K562 (cell line): ENCODE measurements around the gene IKBKG. TPM values are rescaled to one million over a fixed set of nuclear protein-coding genes. Genes with fewer than 3 reads are reported as not detected.

Source experiments
- ATAC-seq: fragments of 200-7000 bp; cut with Tn5 transposase; 3 replicates; pipeline ENCODE4 v1.9.1; 2020; ENCODE audit warnings: moderate library complexity
- BruUV-seq: library from RNA; stranded (reverse); fragments of 400-500 nt; replicated peaks from 2 replicates; lab custom pipeline; 2021; lab: Mats Ljungman, UMichigan
- CTCF ChIA-PET: fragments of 300-600 bp; formaldehyde crosslinking; extraction: SDS; loops from one replicate; lab custom pipeline; 2021; ENCODE audit warnings: low intra/inter-chr PET ratio; lab: Yijun Ruan, JAX
- POLR2A ChIA-PET: fragments of 300-600, 350-650 bp; sonication (Branson Sonifier 250); formaldehyde crosslinking; extraction: SDS; loops from one replicate; lab custom pipeline; 2021; ENCODE audit warnings: antibody characterized with exemption, inconsistent platforms; lab: Yijun Ruan, JAX
- DNase-seq, 4 experiments: peaks; one replicate each; pipeline versions ENCODE4 v3.0.0 to v3.0.0-alpha.2; 2011 to 2018; ENCODE audit warnings: low spot score in 3 of 4, mixed read lengths in 3 of 4; ENCODE audit errors: extremely low read depth in 1 of 4
- FAIRE-seq: peaks from 2 replicates; lab custom pipeline; 2011; peaks lifted over from hg19 to GRCh38; lab: Jason Lieb, UNC
- H2AFZ ChIP-seq: 2 replicates; pipeline ENCODE4 v1.6.0; 2011; ENCODE audit warnings: low read depth, low read length, control low read depth, inconsistent platforms
- H3K27ac ChIP-seq: fragments of 200-600 bp; 3 replicates; pipeline ENCODE4 v1.8.0; 2011; ENCODE audit warnings: low read depth, mild to moderate bottlenecking, control low read depth, inconsistent platforms, low read length, moderate library complexity, mixed read lengths; ENCODE audit errors: extremely low read depth
- H3K27me3 ChIP-seq, 2 experiments: fragments of 300-600 bp in 1 of 2; 2 replicates in 1 of 2; 3 replicates in 1 of 2; pipeline versions ENCODE4 v1.6.0 to v1.8.0; 2011; ENCODE audit warnings: inconsistent platforms in 2 of 2, low read length in 2 of 2, mild to moderate bottlenecking in 1 of 2, mixed read lengths in 1 of 2, moderate library complexity in 1 of 2; ENCODE audit not compliant: control insufficient read depth in 2 of 2, insufficient read depth in 2 of 2
- H3K36me3 ChIP-seq: fragments of 300-600 bp; 3 replicates; pipeline ENCODE4 v1.8.0; 2011; ENCODE audit warnings: mild to moderate bottlenecking, low read length, inconsistent platforms; ENCODE audit not compliant: control insufficient read depth, insufficient read depth
- H3K4me1 ChIP-seq, 2 experiments: fragments of 200-600 bp in 1 of 2; replicated peaks in 1 of 2; 2 replicates in 1 of 2; 3 replicates in 1 of 2; pipeline versions ENCODE4 v1.5.1 to v1.8.0; 2011; ENCODE audit warnings: inconsistent platforms in 2 of 2, low read length in 2 of 2, mild to moderate bottlenecking in 1 of 2, mixed read lengths in 1 of 2, moderate library complexity in 1 of 2; ENCODE audit not compliant: control insufficient read depth in 2 of 2, insufficient read depth in 2 of 2
- H3K4me2 ChIP-seq: 2 replicates; pipeline ENCODE4 v1.6.1; 2011; ENCODE audit warnings: low read length, control low read depth, inconsistent platforms, mixed read lengths; ENCODE audit not compliant: insufficient read depth
- H3K4me3 ChIP-seq: fragments of 200-600 bp; sonication (generic), shearing (Covaris generic); 2 replicates; pipeline ENCODE4 v1.5.1; 2016; ENCODE audit warnings: control low read depth, inconsistent platforms
- H3K79me2 ChIP-seq: fragments of 200-600 bp; 3 replicates; pipeline ENCODE4 v1.8.0; 2011; ENCODE audit warnings: low read length, inconsistent platforms; ENCODE audit not compliant: control insufficient read depth, insufficient read depth
- H3K9ac ChIP-seq, 2 experiments: 2 replicates each; pipeline versions ENCODE4 v1.6.0 to v1.6.1; 2011; ENCODE audit warnings: low read depth in 2 of 2, low read length in 2 of 2, control low read depth in 1 of 2, inconsistent platforms in 1 of 2, mild to moderate bottlenecking in 1 of 2, mixed read lengths in 1 of 2; ENCODE audit not compliant: insufficient read depth in 1 of 2
- H3K9me1 ChIP-seq: one replicate; pipeline ENCODE4 v1.6.0; 2011; ENCODE audit warnings: inconsistent platforms, mild to moderate bottlenecking, low read length, moderate library complexity; ENCODE audit not compliant: control insufficient read depth, insufficient read depth
- H3K9me3 ChIP-seq: replicated peaks from 2 replicates; pipeline ENCODE4 v1.5.1; 2011; ENCODE audit warnings: low read depth, low read length, inconsistent platforms; ENCODE audit not compliant: control insufficient read depth, insufficient read depth
- H4K20me1 ChIP-seq: replicated peaks from 2 replicates; pipeline ENCODE4 v1.6.1; 2011; ENCODE audit warnings: low read length, inconsistent platforms, mixed read lengths; ENCODE audit not compliant: control insufficient read depth, insufficient read depth
- DMBX1 ChIP-seq: fragments of 250-450 bp; sonication (Bioruptor Pico); IDR thresholded peaks from 2 replicates; pipeline ENCODE4 v1.8.0; 2022; ENCODE audit warnings: inconsistent platforms, mild to moderate bottlenecking, moderate library complexity, borderline replicate concordance
- HIVEP1 ChIP-seq: fragments of 250-450 bp; sonication (Bioruptor Pico); IDR thresholded peaks from 2 replicates; pipeline ENCODE4 v1.4.0; 2020; ENCODE audit warnings: mild to moderate bottlenecking
- MCM3 ChIP-seq: fragments of 450-650 bp; IDR thresholded peaks from 2 replicates; pipeline ENCODE4 v1.6.1; 2016
- MIER1 ChIP-seq: fragments of 450-650 bp; IDR thresholded peaks from 2 replicates; pipeline ENCODE4 v1.6.1; 2016; ENCODE audit warnings: antibody characterized with exemption, mild to moderate bottlenecking, low read depth
- RFX1 ChIP-seq: fragments of 450-650 bp; IDR thresholded peaks from 2 replicates; pipeline ENCODE4 v1.6.1; 2016; ENCODE audit warnings: mild to moderate bottlenecking, moderate library complexity
- U2AF1 ChIP-seq: fragments of 200-400 bp; formaldehyde crosslinking; optimal IDR thresholded peaks from 2 replicates; pipeline ENCODE3; 2017; ENCODE audit warnings: mild to moderate bottlenecking, low read depth, low read length, moderate library complexity
- WGBS: fragments of 100-300 bp; shearing (Covaris generic); methylation state at CpG from one replicate; pipeline ENCODE4 v1.1.6; 2016; ENCODE audit warnings: low coverage, mixed read lengths; ENCODE audit not compliant: insufficient coverage; ENCODE audit errors: missing lambda C conversion rate; 5-methylcytosine and 5-hydroxymethylcytosine counted together
- in situ Hi-C: fragments of 300-500 bp; cut with MboI; formaldehyde crosslinking; loops from 4 replicates; pipeline ENCODE4 v1.15.0; 2018; ENCODE audit warnings: inconsistent platforms, mixed read lengths
- intact Hi-C: fragments of 100-400 bp; cut with micrococcal nuclease; formaldehyde crosslinking; loops from 2 replicates; pipeline ENCODE4 v1.14.2; 2022
- polyA plus RNA-seq, 8 experiments: library from polyadenylated mRNA; depleted of rRNA in 4 of 8; stranded (reverse) in 5 of 8; unstranded in 3 of 8; fragments of >200 nt; fragmentation: Nextera tagmentation in 2 of 8; fragmentation: Illumina TruSeq in 1 of 8; extraction: Ambion mirVana in 2 of 8; extraction: Trizol in 1 of 8; gene quantifications; 2 replicates each; pipeline versions ENCODE4 v1.2.1 to v1.2.3, GENCODE V29; 2011 to 2014; ENCODE audit warnings: inconsistent platforms in 1 of 8, missing spikeins in 1 of 8
- total RNA-seq, 7 experiments: library from RNA; depleted of rRNA in 6 of 7; stranded (reverse); fragments of >200 nt in 6 of 7; fragmentation: Illumina TruSeq in 2 of 7; extraction: Trizol in 2 of 7; gene quantifications; 2 replicates each; pipeline versions ENCODE4 v1.2.1 to v1.2.3, GENCODE V29; 2011 to 2021; ENCODE audit warnings: low replicate concordance in 1 of 7
- TF ChIP-seq, protein P1 (sequence below): fragments of 450-650 bp; IDR thresholded peaks from 2 replicates; pipeline ENCODE4 v1.6.1; 2016; ENCODE audit warnings: missing biosample characterization, missing genetic modification characterization
- TF ChIP-seq, protein P2 (sequence below): fragments of 200-800 bp; sonication (Bioruptor generic); IDR thresholded peaks from 2 replicates; pipeline ENCODE4 v1.6.1; 2017; ENCODE audit warnings: missing genetic modification characterization, missing compliant biosample characterization
- TF ChIP-seq, protein P3 (sequence below): fragments of 250-450 bp; sonication (Bioruptor Pico); IDR thresholded peaks from 2 replicates; pipeline ENCODE4 v1.4.0; 2020
- TF ChIP-seq, protein P4 (sequence below): fragments of 450-650 bp; IDR thresholded peaks from 2 replicates; pipeline ENCODE4 v1.6.1; 2016

Gene IKBKG
- total and polyA plus RNA-seq, 9 of the 15 experiments (the other 6 are each of a cell fraction or from before 2014, with no cell fraction given) = 0.68 to 60.0 (median 21.9) TPM

DNA sequence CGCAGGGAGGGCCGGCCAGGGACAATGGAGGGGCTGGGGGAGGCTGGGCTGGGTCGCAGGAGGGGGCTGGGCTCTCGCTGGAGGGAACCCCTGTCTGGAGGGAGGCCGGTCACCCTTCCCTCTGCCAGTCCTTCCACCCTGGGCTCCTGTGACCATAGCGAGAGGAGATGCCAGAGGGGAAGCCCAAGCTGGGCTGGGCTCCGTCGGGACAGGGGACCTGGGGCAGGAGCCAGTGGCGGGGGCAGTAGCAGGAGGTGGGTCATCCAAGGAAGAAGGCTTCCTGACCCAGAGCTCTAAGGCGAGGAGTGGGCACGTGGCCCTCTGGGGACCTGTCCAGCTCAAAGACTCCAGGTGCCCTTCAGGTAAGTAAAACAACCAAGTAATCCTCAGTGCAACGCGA lies 54.8 kb downstream of the IKBKG start (continued):
- TF ChIP-seq, protein P1, sequence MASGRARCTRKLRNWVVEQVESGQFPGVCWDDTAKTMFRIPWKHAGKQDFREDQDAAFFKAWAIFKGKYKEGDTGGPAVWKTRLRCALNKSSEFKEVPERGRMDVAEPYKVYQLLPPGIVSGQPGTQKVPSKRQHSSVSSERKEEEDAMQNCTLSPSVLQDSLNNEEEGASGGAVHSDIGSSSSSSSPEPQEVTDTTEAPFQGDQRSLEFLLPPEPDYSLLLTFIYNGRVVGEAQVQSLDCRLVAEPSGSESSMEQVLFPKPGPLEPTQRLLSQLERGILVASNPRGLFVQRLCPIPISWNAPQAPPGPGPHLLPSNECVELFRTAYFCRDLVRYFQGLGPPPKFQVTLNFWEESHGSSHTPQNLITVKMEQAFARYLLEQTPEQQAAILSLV (tag) = no peak
- no peak for TF ChIP-seq U2AF1

DNA sequence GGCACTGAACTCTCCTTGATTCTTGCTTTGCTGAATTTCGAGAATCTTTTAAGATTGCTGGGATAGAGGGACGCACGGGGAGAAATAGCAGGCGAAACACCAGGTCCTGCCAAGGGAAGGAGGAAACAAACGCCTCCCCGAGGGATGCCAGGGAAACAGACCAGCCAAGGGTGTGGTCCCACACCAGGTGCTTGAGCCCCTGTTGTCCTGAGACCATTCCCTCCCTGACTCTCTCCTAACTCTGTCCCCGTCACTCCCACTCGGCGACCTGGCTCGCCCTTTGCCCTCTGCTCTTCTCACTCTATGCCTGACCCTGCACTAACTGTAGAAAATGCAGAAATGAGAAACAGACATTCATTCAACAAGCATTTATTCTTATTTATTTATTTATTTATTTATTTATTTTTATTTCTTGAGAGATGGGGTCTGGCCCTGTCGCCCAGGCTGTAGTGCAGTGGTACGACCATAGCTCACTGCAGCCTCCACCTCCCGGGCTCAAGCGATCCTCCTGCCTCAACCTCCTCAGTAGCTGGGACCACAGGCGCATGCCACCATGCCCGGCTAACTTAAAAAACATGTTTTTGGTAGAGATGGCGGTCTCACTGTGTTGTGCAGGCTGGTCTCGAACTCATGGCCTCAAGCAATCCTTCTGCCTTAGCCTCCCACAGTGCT lies 55.5 kb downstream of the IKBKG start:
- CTCF ChIA-PET = no interaction called here
- H3K9me3 ChIP-seq = no peaks in the 10 kb centered on the region
- POLR2A ChIA-PET = no interaction called here
- H3K27ac ChIP-seq = no peak overlapping the region
- H3K36me3 ChIP-seq = no peaks in the 10 kb centered on the region
- no peaks in the 10 kb centered on the region; the same call in 1 of the 2 replicates for H4K20me1 ChIP-seq
- WGBS = 11% methylated on average over 16 of the region's 18 CpGs
- H2AFZ ChIP-seq = no peak overlapping the region
- intact Hi-C loops = no loop called here
- ATAC-seq = no peak
- no peaks in the 10 kb centered on the region for H3K9me1 ChIP-seq
- DNase-seq = no peak
- peaks cover 0 to 9% of the 10 kb centered on the region in 2 experiments; a peak in 2 of 5 replicates for H3K4me1 ChIP-seq
- no peak overlapping the region for H3K4me2 ChIP-seq
- no peaks in the 10 kb centered on the region for H3K79me2 ChIP-seq
- in situ Hi-C loops = no loop called here
- H3K4me3 ChIP-seq = no peak overlapping the region
- no peak overlapping the region for H3K9ac ChIP-seq
- BruUV-seq = no TSS peak
- no peak for FAIRE-seq
- peaks cover 20 to 55% of the 10 kb centered on the region in 2 experiments; a peak in 4 of 5 replicates for H3K27me3 ChIP-seq
- TF ChIP-seq MCM3 (no peak), RFX1 (no peak), MIER1 (no peak), DMBX1 (no peak), HIVEP1 (CRISPR knock-in tag) (no peak)
- TF ChIP-seq, protein P2, sequence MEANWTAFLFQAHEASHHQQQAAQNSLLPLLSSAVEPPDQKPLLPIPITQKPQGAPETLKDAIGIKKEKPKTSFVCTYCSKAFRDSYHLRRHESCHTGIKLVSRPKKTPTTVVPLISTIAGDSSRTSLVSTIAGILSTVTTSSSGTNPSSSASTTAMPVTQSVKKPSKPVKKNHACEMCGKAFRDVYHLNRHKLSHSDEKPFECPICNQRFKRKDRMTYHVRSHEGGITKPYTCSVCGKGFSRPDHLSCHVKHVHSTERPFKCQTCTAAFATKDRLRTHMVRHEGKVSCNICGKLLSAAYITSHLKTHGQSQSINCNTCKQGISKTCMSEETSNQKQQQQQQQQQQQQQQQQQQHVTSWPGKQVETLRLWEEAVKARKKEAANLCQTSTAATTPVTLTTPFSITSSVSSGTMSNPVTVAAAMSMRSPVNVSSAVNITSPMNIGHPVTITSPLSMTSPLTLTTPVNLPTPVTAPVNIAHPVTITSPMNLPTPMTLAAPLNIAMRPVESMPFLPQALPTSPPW (CRISPR knock-in tag) = no peak
- TF ChIP-seq, protein P3, sequence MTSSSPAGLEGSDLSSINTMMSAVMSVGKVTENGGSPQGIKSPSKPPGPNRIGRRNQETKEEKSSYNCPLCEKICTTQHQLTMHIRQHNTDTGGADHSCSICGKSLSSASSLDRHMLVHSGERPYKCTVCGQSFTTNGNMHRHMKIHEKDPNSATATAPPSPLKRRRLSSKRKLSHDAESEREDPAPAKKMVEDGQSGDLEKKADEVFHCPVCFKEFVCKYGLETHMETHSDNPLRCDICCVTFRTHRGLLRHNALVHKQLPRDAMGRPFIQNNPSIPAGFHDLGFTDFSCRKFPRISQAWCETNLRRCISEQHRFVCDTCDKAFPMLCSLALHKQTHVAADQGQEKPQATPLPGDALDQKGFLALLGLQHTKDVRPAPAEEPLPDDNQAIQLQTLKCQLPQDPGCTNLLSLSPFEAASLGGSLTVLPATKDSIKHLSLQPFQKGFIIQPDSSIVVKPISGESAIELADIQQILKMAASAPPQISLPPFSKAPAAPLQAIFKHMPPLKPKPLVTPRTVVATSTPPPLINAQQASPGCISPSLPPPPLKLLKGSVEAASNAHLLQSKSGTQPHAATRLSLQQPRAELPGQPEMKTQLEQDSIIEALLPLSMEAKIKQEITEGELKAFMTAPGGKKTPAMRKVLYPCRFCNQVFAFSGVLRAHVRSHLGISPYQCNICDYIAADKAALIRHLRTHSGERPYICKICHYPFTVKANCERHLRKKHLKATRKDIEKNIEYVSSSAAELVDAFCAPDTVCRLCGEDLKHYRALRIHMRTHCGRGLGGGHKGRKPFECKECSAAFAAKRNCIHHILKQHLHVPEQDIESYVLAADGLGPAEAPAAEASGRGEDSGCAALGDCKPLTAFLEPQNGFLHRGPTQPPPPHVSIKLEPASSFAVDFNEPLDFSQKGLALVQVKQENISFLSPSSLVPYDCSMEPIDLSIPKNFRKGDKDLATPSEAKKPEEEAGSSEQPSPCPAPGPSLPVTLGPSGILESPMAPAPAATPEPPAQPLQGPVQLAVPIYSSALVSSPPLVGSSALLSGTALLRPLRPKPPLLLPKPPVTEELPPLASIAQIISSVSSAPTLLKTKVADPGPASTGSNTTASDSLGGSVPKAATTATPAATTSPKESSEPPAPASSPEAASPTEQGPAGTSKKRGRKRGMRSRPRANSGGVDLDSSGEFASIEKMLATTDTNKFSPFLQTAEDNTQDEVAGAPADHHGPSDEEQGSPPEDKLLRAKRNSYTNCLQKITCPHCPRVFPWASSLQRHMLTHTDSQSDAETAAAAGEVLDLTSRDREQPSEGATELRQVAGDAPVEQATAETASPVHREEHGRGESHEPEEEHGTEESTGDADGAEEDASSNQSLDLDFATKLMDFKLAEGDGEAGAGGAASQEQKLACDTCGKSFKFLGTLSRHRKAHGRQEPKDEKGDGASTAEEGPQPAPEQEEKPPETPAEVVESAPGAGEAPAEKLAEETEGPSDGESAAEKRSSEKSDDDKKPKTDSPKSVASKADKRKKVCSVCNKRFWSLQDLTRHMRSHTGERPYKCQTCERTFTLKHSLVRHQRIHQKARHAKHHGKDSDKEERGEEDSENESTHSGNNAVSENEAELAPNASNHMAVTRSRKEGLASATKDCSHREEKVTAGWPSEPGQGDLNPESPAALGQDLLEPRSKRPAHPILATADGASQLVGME (CRISPR knock-in tag) = no peak
- TF ChIP-seq, protein P4, sequence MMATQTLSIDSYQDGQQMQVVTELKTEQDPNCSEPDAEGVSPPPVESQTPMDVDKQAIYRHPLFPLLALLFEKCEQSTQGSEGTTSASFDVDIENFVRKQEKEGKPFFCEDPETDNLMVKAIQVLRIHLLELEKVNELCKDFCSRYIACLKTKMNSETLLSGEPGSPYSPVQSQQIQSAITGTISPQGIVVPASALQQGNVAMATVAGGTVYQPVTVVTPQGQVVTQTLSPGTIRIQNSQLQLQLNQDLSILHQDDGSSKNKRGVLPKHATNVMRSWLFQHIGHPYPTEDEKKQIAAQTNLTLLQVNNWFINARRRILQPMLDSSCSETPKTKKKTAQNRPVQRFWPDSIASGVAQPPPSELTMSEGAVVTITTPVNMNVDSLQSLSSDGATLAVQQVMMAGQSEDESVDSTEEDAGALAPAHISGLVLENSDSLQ = no peak
